PC-3 (cell line): ENCODE data around the gene GON7. TPM values are rescaled to one million over a fixed set of nuclear protein-coding genes. Genes with fewer than 3 reads are reported as not detected.

Experiments used
- ATAC-seq: fragments of 200-7000 bp; cut with Tn5 transposase; 2 replicates; pipeline ENCODE4 v1.9.1; 2020; ENCODE audit warnings: mild to moderate bottlenecking, moderate library complexity
- Bru-seq: library from RNA; stranded (reverse); fragments of 400-500 nt; gene quantifications from one replicate; lab custom pipeline; 2021; lab: Mats Ljungman, UMichigan
- BruChase-seq, 2 experiments: library from RNA; stranded (reverse); fragments of 400-500 nt; gene quantifications; one replicate each; lab custom pipeline; 2021; lab: Mats Ljungman, UMichigan
- BruUV-seq: library from RNA; stranded (reverse); fragments of 400-500 nt; replicated peaks from 2 replicates; lab custom pipeline; 2021; lab: Mats Ljungman, UMichigan
- CTCF ChIA-PET: fragments of 300-600 bp; sonication (Branson Sonifier 250); formaldehyde crosslinking; loops from one replicate; lab custom pipeline; 2022; ENCODE audit warnings: antibody characterized with exemption; lab: Charles Lee
- POLR2A ChIA-PET: fragments of 300-600 bp; sonication (Branson Sonifier 250); formaldehyde crosslinking; loops from one replicate; lab custom pipeline; 2022; ENCODE audit warnings: antibody characterized with exemption; ENCODE audit not compliant: unreplicated experiment; lab: Charles Lee
- DNase-seq: peaks from one replicate; pipeline ENCODE4 v3.0.0-alpha.2; 2015
- H2AFZ ChIP-seq: fragments of 300-600 bp; sonication (generic); 2 replicates; pipeline ENCODE4 v1.6.0; 2016; ENCODE audit warnings: antibody characterized with exemption, low read length
- H3F3A ChIP-seq: fragments of 300-600 bp; sonication (generic); one replicate; pipeline ENCODE4 v1.6.0; 2017; ENCODE audit warnings: antibody characterized with exemption, low read length, control low read depth, mild to moderate bottlenecking; ENCODE audit not compliant: unreplicated experiment
- H3K27ac ChIP-seq: fragments of 300-600 bp; sonication (generic); 2 replicates; pipeline ENCODE4 v1.5.1; 2016; ENCODE audit warnings: mild to moderate bottlenecking, low read length
- H3K27me3 ChIP-seq: fragments of 300-600 bp; sonication (generic); 2 replicates; pipeline ENCODE4 v1.6.1; 2016; ENCODE audit warnings: low read length, mixed read lengths
- H3K36me3 ChIP-seq: fragments of 300-600 bp; sonication (generic); 2 replicates; pipeline ENCODE4 v1.6.1; 2016; ENCODE audit warnings: low read depth, mixed run types, low read length, mixed read lengths
- H3K4me1 ChIP-seq: fragments of 300-600 bp; sonication (generic); 2 replicates; pipeline ENCODE4 v1.5.1; 2016; ENCODE audit warnings: low read length; ENCODE audit not compliant: insufficient read depth
- H3K4me2 ChIP-seq: fragments of 300-600 bp; sonication (generic); 2 replicates; pipeline ENCODE4 v1.6.0; 2016; ENCODE audit warnings: low read length
- H3K4me3 ChIP-seq: fragments of 300-600 bp; sonication (generic); 2 replicates; pipeline ENCODE4 v1.5.1; 2016; ENCODE audit warnings: mild to moderate bottlenecking, low read length, mixed read lengths
- H3K79me2 ChIP-seq: fragments of 300-600 bp; sonication (generic); 2 replicates; pipeline ENCODE4 v1.6.1; 2017; ENCODE audit warnings: low read length, mixed read lengths
- H3K9ac ChIP-seq: fragments of 300-600 bp; sonication (generic); 2 replicates; pipeline ENCODE4 v1.6.0; 2016; ENCODE audit warnings: mild to moderate bottlenecking, low read length
- H3K9me2 ChIP-seq: fragments of 300-600 bp; sonication (generic); replicated peaks from 2 replicates; pipeline ENCODE4 v1.6.1; 2016; ENCODE audit warnings: mixed run types, low read length, mixed read lengths
- H3K9me3 ChIP-seq: fragments of 300-600 bp; sonication (generic); 2 replicates; pipeline ENCODE4 v1.6.1; 2016; ENCODE audit warnings: low read length, mixed read lengths
- H4K20me1 ChIP-seq: fragments of 300-600 bp; sonication (generic); 2 replicates; pipeline ENCODE4 v1.6.1; 2016; ENCODE audit warnings: low read length, mixed read lengths
- EZH2 ChIP-seq: fragments of 300-600 bp; sonication (generic); IDR thresholded peaks from one replicate; pipeline ENCODE4 v1.6.1; 2017; ENCODE audit warnings: antibody characterized with exemption, mild to moderate bottlenecking, low read length; ENCODE audit not compliant: unreplicated experiment
- EZH2phosphoT487 ChIP-seq: fragments of 300-600 bp; sonication (generic); IDR thresholded peaks from 2 replicates; pipeline ENCODE4 v1.6.1; 2018; ENCODE audit warnings: mild to moderate bottlenecking, antibody characterized with exemption, low read length, borderline replicate concordance
- intact Hi-C: fragments of 100-400 bp; cut with micrococcal nuclease; formaldehyde crosslinking; loops from 2 replicates; pipeline ENCODE4 v1.9.0; 2023
- long read RNA-seq: library from polyadenylated mRNA; unstranded; transcript quantifications from one replicate; pipeline ENCODE4 v2.0.0, GENCODE V29; 2021; ENCODE audit not compliant: unreplicated experiment
- total RNA-seq: library from RNA; depleted of rRNA; stranded (reverse); fragments of >200 nt; gene quantifications from 2 replicates; pipeline ENCODE4 v1.2.3, GENCODE V29; 2014; rRNA removed
- TF ChIP-seq, protein P1 (sequence below): fragments of 300-600 bp; sonication (generic); conservative IDR thresholded peaks from 2 replicates; pipeline ENCODE4 v1.5.1; 2017; ENCODE audit warnings: antibody characterized with exemption, low read depth, mild to moderate bottlenecking, low read length

Gene GON7, protein sequence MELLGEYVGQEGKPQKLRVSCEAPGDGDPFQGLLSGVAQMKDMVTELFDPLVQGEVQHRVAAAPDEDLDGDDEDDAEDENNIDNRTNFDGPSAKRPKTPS
- total RNA-seq (33.5 and 45.4 TPM in 2 replicates), Bru-seq, nascent RNA (percentile 58 among the genes with signal in this experiment), BruChase-seq, experiment 1, labeled RNA remaining after a 6-hour chase (percentile 78 among the genes with signal in this experiment), BruChase-seq, experiment 2, labeled RNA remaining after a 2-hour chase (percentile 66 among the genes with signal in this experiment)
- long read RNA-seq, transcript GON7-201 (2 exons, 1,154 nt) = major isoform, 28 of 33 reads
- long read RNA-seq, partial matches to known transcripts = 0 of 33 reads
- long read RNA-seq, other reads (novel, unspliced or antisense) = 5 of 33 reads

DNA sequence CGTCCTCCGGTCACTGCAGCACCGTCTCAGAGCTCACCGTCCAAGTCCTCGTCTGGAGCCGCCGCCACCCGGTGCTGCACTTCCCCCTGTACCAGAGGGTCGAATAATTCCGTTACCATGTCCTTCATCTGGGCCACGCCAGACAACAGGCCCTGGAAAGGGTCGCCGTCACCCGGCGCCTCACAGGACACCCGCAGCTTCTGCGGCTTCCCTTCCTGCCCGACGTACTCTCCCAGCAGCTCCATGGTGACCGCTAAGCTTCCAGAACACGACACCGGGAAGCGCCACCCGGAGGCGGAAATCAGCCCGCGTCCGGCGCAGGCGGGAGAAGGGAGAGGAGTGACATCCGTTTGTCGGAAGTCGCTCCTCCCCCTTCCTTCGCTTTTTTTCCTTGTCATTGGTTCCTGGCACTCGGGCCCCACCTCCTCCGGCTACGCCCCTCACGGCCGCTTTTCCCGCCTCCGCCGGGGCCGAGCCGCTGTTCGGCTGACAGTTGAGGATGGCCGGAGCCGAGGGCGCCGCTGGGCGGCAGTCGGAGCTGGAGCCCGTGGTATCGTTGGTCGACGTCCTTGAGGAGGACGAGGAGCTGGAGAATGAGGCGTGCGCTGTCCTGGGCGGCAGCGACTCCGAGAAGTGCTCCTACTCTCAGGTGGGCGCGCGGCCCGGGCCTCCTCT, at the start of gene GON7, which contains the start of gene UBR7:
GON7 (minus strand) TSS at position 273 of the 675 bp plus-strand sequence; CDS start at position 245, 28 bp downstream.
UBR7 (plus strand) TSS at position 464 of the 675 bp plus-strand sequence; CDS start at position 500, 36 bp downstream.
- POLR2A ChIA-PET = interaction anchor here (0.8 to 1.3 kb wide), 4 partner anchors 20 to 330 kb away, joined by 3 to 6 read pairs (median 5); partner anchors contain the start of genes ITPK1, LYSET and MOAP1
- Histone ChIP-seq H3F3A (no peaks in the 10 kb centered on the region), H3K27ac (peak within 1 kb of the TSS; percentile 62), H3K4me1 (peaks cover 17% of the 10 kb centered on the region; the same call in 1 of the 2 replicates), H3K9me3 (no peaks in the 10 kb centered on the region), H3K79me2 (peaks cover 56% of the 10 kb centered on the region), H4K20me1 (no peaks in the 10 kb centered on the region), H3K27me3 (no peaks in the 10 kb centered on the region), H3K4me3 (peak within 1 kb of the TSS; percentile 78), H3K9me2 (no peaks in the 10 kb centered on the region), H3K36me3 (peaks cover 5% of the 10 kb centered on the region; the same call in 1 of the 2 replicates), H2AFZ (peak within 1 kb of the TSS; percentile 88), H3K9ac (peak within 1 kb of the TSS; percentile 86), H3K4me2 (peak within 1 kb of the TSS; percentile 91)
- BruUV-seq = TSS peak; percentile 72
- TF ChIP-seq EZH2phosphoT487 (no peak), EZH2 (no peak)
- TF ChIP-seq, protein P1, sequence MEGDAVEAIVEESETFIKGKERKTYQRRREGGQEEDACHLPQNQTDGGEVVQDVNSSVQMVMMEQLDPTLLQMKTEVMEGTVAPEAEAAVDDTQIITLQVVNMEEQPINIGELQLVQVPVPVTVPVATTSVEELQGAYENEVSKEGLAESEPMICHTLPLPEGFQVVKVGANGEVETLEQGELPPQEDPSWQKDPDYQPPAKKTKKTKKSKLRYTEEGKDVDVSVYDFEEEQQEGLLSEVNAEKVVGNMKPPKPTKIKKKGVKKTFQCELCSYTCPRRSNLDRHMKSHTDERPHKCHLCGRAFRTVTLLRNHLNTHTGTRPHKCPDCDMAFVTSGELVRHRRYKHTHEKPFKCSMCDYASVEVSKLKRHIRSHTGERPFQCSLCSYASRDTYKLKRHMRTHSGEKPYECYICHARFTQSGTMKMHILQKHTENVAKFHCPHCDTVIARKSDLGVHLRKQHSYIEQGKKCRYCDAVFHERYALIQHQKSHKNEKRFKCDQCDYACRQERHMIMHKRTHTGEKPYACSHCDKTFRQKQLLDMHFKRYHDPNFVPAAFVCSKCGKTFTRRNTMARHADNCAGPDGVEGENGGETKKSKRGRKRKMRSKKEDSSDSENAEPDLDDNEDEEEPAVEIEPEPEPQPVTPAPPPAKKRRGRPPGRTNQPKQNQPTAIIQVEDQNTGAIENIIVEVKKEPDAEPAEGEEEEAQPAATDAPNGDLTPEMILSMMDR = no peak
- DNase-seq (peak; percentile 97), ATAC-seq (peak; percentile 90)
- CTCF ChIA-PET = interaction anchor here (0.5 to 1.2 kb wide), 7 partner anchors 12 to 768 kb away, joined by 3 to 5 read pairs (median 4); no protein-coding TSS in a partner anchor
- intact Hi-C loops = loop anchor here (1.0 to 5.0 kb wide), 3 partner anchors 22 to 410 kb away; partner anchors contain the start of genes LYSET and MOAP1

DNA sequence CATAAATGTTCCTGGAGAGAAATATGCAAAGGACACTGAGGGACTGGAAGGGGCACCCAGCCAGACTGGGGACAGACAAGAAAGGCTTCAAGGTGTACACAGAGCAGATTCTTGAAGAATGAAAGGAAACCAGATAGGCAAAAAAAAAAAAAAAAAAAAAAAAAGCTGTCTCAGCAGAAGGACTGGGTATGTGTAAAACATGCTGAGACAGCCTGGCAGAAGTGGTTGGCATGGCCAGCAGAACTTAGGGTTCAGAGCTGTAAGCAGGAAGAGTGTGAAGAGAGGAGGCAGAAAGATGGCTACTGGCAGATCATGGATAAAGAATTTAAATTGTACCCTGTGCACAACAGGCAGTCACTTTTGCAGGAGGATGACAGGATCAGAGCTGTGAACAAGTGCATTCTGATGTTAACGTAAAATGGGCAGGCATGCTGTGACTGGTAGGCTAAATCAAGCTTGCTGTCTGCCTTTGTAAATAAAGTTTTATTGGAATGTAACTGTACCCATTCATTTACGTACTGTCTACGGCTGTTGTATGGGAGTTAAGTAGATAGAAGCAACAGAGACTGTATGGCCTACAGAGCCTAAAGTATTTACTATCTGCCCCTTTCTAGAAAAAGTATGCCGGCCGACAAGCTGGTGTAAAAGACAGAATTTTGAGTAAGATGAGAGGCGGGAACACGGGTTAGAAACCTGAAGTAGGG, 42.4 kb upstream of the GON7 start:
- Histone ChIP-seq H3F3A (peaks cover 3% of the 10 kb centered on the region), H3K4me3 (no peak overlapping the region), H3K9me3 (no peaks in the 10 kb centered on the region), H3K9ac (no peak overlapping the region), H3K4me1 (peaks cover 34% of the 10 kb centered on the region), H3K9me2 (no peaks in the 10 kb centered on the region), H4K20me1 (no peaks in the 10 kb centered on the region), H3K36me3 (peaks cover 48% of the 10 kb centered on the region), H3K27me3 (no peaks in the 10 kb centered on the region), H3K4me2 (no peak overlapping the region), H3K79me2 (peaks cover 4% of the 10 kb centered on the region; the same call in 1 of the 2 replicates), H3K27ac (no peak overlapping the region), H2AFZ (no peak overlapping the region)
- CTCF ChIA-PET = interaction anchor here (0.6 kb wide), 1 partner anchor 310 kb away, joined by 3 read pairs; no protein-coding TSS in a partner anchor
- no TSS peak for BruUV-seq
- POLR2A ChIA-PET = interaction anchor here (0.6 kb wide), 1 partner anchor 710 kb away, joined by 4 read pairs; no protein-coding TSS in a partner anchor
- no peak for DNase-seq
- TF ChIP-seq EZH2phosphoT487 (no peak), EZH2 (no peak)
- TF ChIP-seq, protein P1 = no peak
- intact Hi-C loops = loop anchor here (10.0 kb wide), 1 partner anchor 216 kb away; no protein-coding TSS in a partner anchor
- no peak for ATAC-seq
